ENCODE results near the gene PIEZO1.
A peak's percentile ranks its signal among the peaks of the same experiment; 100 is the strongest.

The PIEZO1 gene

GRCh38 chr16:88694221-88695087 is 90.6 kb downstream of the PIEZO1 start:
- no peak overlapping the region for H3K4me3 ChIP-seq (ENCODE audit: low read depth, low read length)

- no peak overlapping the region for H3K4me3 ChIP-seq (ENCODE audit: low read depth, low read length)
Observed at GRCh38 chr16:88693420-88694177, 91.4 kb downstream of the PIEZO1 start.

GRCh38 chr16:88692861-88693260 is 92.2 kb downstream of the PIEZO1 start:
- H3K4me3 ChIP-seq (ENCODE audit: low read depth, low read length), result no peak overlapping the region

DNA sequence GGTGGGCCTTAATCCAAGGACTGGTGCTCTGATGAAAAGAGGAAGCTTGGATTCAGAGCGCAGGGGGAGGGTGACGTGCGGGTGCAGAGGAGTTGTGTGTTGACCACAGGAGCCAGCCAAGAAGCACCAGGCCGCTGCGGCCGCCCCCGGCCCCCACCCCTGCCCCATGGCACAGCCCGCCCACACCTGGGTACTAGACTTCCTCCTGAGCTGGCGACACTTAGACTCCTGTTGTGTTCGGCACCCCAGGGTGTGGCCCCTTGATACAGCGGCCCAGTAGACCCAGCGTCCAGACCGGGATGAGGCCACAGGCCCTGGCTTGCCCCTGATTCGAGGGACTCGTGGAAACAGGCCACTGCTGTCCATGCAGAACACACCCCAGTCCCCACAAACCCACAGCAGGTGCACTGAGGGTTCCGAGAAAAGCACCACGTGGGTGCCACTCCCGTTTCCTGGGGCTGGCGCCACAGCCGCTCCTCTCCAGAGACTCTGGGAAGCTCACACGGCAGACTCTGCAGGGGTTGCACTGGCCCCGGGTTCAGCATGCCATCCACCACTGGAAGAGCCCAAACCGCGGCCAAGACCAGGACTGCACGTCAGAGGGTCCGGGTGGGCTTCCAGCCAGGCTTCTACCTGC is 93.0 kb downstream of the PIEZO1 start:
- H3K4me3 ChIP-seq (ENCODE audit: low read depth, low read length), result no peak overlapping the region

DNA sequence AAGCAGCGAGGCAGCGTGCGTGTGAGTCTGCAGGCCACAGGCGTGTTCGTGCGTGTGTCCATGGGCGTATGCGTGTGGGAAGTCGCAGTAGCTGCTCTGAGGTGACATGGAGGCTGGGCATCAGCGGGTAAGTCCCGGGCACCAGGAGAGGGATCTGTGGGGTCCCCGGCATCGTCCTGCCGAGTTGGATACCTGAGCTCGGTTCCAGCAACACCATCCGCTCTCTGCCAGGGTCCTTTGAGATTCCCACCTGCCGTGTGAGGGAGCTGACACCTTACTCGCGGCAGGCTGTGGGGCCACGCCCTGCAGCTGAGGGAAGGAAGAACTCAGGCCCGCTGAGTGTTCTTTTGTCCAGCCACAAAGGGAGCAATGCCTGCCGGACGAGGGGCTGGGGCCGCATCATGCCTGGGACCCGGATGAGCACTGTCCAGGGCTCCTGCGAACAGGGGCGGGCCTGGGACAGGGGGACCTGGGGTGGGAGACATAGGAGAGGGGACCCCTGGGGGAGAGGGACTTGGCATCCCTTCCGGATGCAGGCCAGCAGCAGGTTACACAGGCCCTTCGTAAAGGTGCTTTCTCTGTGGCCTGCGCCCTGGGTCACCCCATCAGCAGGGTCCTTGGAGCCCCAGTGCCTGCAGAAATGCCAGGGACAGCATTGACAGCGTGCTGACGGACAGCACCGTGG is 93.7 kb downstream of the PIEZO1 start:
- no peak overlapping the region for H3K4me3 ChIP-seq (ENCODE audit: low read depth, low read length)

DNA sequence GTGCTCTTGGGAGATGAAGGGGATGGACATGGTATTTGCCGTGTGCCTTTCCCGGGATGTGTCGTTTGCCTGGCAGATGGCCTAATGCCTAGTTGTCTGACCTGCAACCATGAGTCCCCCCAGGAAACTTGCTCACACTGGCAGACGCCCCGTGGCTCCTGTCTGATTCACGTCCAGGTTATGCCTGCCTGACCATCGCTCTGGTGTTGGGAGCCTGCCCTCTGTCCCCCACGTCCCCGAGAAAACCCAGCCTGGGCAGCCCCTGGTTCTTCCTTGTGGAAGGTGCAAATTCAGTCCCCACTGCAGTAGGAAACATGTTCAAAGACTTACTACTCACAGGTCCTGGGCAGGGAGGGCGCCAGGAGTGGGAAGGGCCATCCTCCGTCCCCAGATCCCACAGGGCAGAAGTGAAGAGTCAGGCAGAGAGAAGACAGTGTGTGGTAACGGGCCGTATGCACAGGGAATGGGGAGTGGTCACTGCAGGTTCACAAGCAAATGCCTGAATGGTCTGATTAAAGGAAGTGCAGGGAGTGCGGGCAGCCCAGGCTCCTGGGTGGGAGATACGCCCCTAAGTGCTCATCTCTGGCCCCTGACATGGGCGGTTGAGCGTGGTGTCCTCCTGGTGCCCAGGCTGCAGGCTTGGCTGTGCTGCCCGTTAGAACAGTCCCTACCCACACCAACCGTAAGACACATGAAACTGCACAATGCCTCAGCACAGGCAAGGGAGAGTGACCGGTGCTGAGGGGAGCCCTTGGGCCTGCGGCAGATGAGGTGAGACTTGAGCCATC is 94.5 kb downstream of the PIEZO1 start:
- no peak overlapping the region for H3K4me3 ChIP-seq (ENCODE audit: low read depth, low read length)

DNA sequence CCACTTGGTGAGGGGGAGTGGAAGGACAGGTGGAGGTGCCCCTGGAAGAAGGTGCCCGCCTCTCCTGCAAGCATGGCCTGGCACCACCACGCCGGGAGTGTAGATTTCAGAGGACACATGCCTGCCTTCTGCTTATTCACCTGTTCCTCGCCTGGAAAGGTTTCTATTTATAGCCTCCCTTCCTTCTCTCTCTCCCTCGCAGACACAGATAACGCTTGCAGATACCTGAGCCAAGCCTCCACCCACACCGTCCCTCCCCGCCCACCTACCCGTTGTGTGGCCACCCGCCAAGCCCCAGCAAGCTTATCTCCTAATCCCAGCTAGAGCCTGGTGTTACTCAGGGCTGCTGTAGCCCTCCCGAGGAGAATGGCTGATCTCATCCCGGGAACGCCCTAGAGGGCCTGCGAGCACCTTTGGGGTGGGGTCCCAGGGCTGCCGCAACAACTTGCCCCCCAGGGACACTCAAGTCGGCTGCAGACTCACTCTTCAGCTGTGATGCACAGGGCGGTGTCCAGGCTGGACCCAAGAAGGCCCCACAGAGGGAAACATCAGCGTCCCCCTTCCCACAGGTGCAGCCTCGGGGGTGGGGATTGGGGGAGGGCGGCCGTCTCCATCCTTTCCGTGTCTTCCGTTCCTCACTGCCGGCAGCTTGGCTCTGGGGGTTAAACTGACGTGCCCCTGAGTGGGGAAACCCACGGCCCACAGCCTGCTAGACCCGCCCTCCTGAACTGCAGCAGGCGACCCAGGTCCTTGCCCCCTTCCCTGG is 96.8 kb downstream of the PIEZO1 start:
- H3K4me3 ChIP-seq (ENCODE audit: low read depth, low read length), result no peak overlapping the region

DNA sequence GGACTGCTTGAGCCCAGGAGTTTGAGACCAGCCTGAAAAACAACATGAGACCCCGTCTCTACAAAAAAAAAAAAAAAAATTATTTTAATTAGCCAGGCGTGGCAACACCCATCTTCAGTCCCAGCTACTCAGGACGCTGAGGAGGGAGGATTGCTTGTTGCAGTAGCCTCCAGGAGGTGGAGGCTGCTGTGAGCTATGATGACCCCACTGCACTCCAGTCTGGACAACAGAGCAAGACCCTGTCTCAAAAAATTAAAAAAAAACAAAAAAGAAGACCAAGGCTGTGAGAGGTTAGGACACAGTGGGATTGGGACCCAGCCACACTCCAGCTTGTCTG is 97.4 kb downstream of the PIEZO1 start:
- no peak overlapping the region for H3K4me3 ChIP-seq (ENCODE audit: low read depth, low read length)

DNA sequence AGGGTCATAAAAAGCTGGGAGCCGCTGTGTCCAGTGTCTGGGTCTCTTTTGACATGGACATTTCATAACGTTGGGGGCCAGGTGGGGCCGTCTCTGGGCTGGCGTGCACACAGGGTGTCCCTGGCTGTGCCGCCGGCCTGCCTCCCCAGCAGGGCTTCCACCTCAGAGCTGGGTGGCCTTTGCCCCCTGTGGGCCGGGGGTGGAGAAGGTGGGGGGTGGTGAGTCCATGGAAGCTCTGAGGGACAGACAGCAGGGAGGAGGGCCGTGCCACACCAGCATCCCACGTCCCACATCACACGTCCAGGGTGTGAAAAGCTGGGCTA is 97.8 kb downstream of the PIEZO1 start:
- H3K4me3 ChIP-seq (ENCODE audit: low read depth, low read length), result no peak overlapping the region

GRCh38 chr16:88686439-88687253 is 98.4 kb downstream of the PIEZO1 start, which contains the start of gene SNAI3:
Gene SNAI3 (minus strand): TSS chr16:88686507. CDS start chr16:88686406, 101 bp downstream.
- H3K4me3 ChIP-seq (ENCODE audit: low read depth, low read length), result peak within 1 kb of the TSS; percentile 54

DNA sequence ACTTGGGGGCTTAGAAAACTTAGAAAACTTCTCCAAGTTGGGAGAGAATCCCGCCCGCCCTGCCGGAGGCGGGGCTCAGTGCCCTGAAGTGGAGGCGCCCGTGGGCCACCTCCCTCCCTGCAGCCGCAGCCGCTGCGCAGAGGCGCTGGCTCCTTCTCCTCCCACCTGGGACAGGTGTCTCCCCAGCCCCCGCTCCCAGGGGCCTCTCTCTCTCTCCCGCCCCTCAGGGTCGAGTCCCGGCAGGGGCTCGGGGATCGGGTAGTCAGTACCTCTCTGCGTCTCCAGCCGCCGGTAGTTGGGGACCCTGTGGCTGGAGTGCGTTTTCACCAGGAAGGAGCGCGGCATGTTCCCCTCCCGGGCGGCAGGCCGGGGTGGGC is 99.0 kb downstream of the PIEZO1 start:
- peak overlapping the region; percentile 54 for H3K4me3 ChIP-seq (ENCODE audit: low read depth, low read length)

- H3K4me3 ChIP-seq (ENCODE audit: low read depth, low read length), result peak overlapping the region; percentile 54
Observed at GRCh38 chr16:88685156-88686061, 99.6 kb downstream of the PIEZO1 start.

GRCh38 chr16:88684569-88685155 is 100.4 kb downstream of the PIEZO1 start:
- H3K4me3 ChIP-seq (ENCODE audit: low read depth, low read length), result no peak overlapping the region

GRCh38 chr16:88681709-88682451 is 103.1 kb downstream of the PIEZO1 start:
- no peak overlapping the region for H3K4me3 ChIP-seq (ENCODE audit: low read depth, low read length)

DNA sequence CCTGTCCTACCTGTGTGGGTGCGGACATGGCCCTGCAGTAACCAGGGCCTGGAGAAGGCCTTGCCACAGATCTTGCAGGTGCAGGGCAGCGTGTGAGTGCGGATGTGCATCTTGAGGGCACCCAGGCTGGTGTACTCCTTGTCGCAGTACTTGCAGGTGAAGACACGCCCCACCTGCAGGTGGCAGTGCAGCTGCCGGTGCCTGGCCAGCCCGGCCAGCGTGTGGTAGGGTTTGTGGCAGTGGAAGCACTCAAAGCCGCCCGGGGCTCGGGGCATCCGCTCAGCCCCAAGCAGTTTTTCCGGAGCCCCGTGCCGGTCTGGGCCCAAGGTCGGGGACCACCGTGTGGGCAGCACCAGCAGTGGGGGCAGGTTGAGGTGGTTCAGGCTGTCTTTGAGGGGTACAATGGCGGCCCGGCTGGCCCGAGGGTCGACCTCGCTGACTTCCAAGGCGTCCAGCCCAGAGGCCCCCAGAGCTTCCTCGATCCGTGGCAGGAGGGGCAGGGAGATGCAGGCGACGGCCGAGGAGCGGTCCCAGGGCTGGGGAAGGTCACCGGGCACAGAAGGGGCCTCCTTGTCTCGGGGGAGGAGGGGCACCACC is 103.8 kb downstream of the PIEZO1 start:
- no peak overlapping the region for H3K4me3 ChIP-seq (ENCODE audit: low read depth, low read length)

DNA sequence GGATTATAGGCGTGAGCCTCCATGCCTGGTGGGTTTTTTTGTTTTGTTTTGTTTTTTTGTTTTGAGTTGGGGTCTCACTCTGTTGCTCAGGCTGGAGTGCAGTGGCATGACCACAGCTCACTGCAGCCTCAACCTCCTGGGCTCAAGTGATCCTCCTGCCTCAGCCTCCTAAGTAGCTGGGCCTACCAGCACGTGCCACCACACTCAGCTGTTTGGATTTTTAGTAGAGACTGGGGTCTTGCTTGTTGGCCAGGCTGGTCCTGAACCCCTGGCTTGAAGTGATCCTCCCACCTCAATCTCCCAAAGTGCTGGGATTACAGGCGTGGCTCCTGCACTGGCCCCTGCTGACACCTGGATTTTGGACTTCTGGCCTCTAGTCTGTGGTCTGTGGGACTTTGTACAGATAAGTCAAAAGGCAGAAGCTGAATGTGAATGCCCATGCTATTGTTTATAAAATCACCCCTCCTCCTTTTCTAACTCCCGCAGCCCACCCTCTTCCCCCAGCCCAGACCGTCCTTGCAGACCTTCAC is 104.4 kb downstream of the PIEZO1 start:
- H3K4me3 ChIP-seq (ENCODE audit: low read depth, low read length), result no peak overlapping the region
